Stimulated activated CD8-positive, alpha-beta memory T cell treated with anti-CD3 and anti-CD28 coated beads, Interleukin-15, amount 100 ng/mL, for 48 hours (primary cell): ENCODE data around the gene SMIM41.

Experiments
- DNase-seq, 2 donors: peaks; one replicate each; pipeline ENCODE4 v3.0.0-alpha.2; 2020; ENCODE audit warnings: low read depth in 2 of 2

The SMIM41 gene

GRCh38 chr12:52147367-52147963 is 68.0 kb downstream of the SMIM41 start:
- no peak for DNase-seq

- DNase-seq, result no peak
These were observed 68.5 kb downstream of the SMIM41 start for GRCh38 chr12:52147964-52148463.

GRCh38 chr12:52148464-52149181 is 69.1 kb downstream of the SMIM41 start:
- DNase-seq, result no peak

GRCh38 chr12:52149182-52149641 is 69.7 kb downstream of the SMIM41 start:
- DNase-seq, result no peak

GRCh38 chr12:52149651-52150241 is 70.2 kb downstream of the SMIM41 start:
- DNase-seq, result no peak

GRCh38 chr12:52151153-52151836 is 71.8 kb downstream of the SMIM41 start:
- DNase-seq, result no peak

- DNase-seq, result peak; percentile 28 to 49
These were observed 72.6 kb downstream of the SMIM41 start for GRCh38 chr12:52151837-52152783.

GRCh38 chr12:52152905-52153317 is 73.4 kb downstream of the SMIM41 start:
- no peak for DNase-seq

GRCh38 chr12:52155048-52155868 is 75.8 kb downstream of the SMIM41 start:
- no peak for DNase-seq

- DNase-seq, result no peak
These were observed 76.8 kb downstream of the SMIM41 start for GRCh38 chr12:52156311-52156710.

GRCh38 chr12:52156757-52157565 is 77.5 kb downstream of the SMIM41 start:
- peak; percentile 30 to 47 for DNase-seq

- no peak for DNase-seq
These were observed 78.2 kb downstream of the SMIM41 start for GRCh38 chr12:52157566-52158150.
